Measurements from ENCODE around the gene ALMS1.

DNA sequence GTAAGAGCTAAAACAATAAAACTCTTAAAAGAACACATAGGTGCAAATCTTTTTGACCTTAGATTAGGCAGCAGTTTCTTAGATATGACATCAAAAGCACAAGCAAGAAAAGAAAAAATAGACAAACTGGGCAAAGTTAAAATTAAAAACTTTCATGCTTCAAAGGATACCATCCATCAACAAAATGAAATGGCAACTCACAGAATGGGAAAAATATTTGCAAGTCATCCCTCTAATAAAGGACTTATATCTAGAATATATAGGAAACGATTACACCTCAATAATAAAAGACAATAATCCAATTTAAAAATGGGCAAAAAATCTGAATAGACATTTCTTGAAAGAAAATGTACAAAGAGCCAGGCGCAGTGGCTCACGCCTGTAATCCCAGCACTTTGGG lies 29.5 kb upstream of the ALMS1 start:
- TF ChIP-seq, protein P1, sequence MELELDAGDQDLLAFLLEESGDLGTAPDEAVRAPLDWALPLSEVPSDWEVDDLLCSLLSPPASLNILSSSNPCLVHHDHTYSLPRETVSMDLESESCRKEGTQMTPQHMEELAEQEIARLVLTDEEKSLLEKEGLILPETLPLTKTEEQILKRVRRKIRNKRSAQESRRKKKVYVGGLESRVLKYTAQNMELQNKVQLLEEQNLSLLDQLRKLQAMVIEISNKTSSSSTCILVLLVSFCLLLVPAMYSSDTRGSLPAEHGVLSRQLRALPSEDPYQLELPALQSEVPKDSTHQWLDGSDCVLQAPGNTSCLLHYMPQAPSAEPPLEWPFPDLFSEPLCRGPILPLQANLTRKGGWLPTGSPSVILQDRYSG (tag; conservative IDR thresholded peaks at IDR 0.05; ENCODE audit: low read depth): no peak
- TF ChIP-seq POLR2A (conservative IDR thresholded peaks at IDR 0.05) (no peak), EGR1 (conservative IDR thresholded peaks at IDR 0.05) (no peak), ZZZ3 (IDR thresholded peaks at IDR 0.05) (no peak), CHD1 (IDR thresholded peaks at IDR 0.05; ENCODE audit: low read length) (no peak)

All from K562 (cell line).